GM23338 (cell line): ENCODE results near the gene SETX. TPM values are rescaled to one million over a fixed set of nuclear protein-coding genes. Genes with fewer than 3 reads are reported as not detected.

Experiments used
- ATAC-seq: fragments of 200-7000 bp; cut with Tn5 transposase; 3 replicates; pipeline ENCODE4 v1.9.1; 2020
- DNase-seq: peaks from one replicate; pipeline ENCODE4 v3.0.0-alpha.2; 2015; ENCODE audit warnings: low spot score
- H2AFZ ChIP-seq: fragments of 200-600 bp; sonication (generic); 2 replicates; pipeline ENCODE4 v1.8.0; 2016; ENCODE audit warnings: antibody characterized with exemption, mild to moderate bottlenecking, moderate library complexity
- H3F3A ChIP-seq: fragments of 200-600 bp; sonication (generic); replicated peaks from 2 replicates; pipeline ENCODE4 v1.8.0; 2017; ENCODE audit warnings: antibody characterized with exemption, mixed run types, low read depth
- H3K27ac ChIP-seq: fragments of 200-600 bp; sonication (generic); 2 replicates; pipeline ENCODE4 v1.6.1; 2016; ENCODE audit warnings: low read depth
- H3K27me3 ChIP-seq: fragments of 200-600 bp; sonication (generic); 2 replicates; pipeline ENCODE4 v1.8.0; 2016; ENCODE audit warnings: mild to moderate bottlenecking, mixed run types, moderate library complexity; ENCODE audit not compliant: insufficient read depth
- H3K36me3 ChIP-seq: fragments of 200-600 bp; sonication (generic); 2 replicates; pipeline ENCODE4 v1.8.0; 2016; ENCODE audit warnings: mild to moderate bottlenecking; ENCODE audit not compliant: insufficient read depth
- H3K4me1 ChIP-seq: fragments of 200-600 bp; sonication (generic); 2 replicates; pipeline ENCODE4 v1.8.0; 2016; ENCODE audit warnings: mild to moderate bottlenecking, moderate library complexity; ENCODE audit not compliant: insufficient read depth
- H3K4me2 ChIP-seq: fragments of 200-600 bp; sonication (generic); 2 replicates; pipeline ENCODE4 v1.7.1; 2017; ENCODE audit warnings: mixed run types
- H3K4me3 ChIP-seq: fragments of 200-600 bp; sonication (generic); 2 replicates; pipeline ENCODE4 v1.6.1; 2016; ENCODE audit warnings: mixed run types
- H3K79me2 ChIP-seq: fragments of 200-600 bp; sonication (generic); replicated peaks from 2 replicates; pipeline ENCODE4 v1.8.0; 2017; ENCODE audit warnings: mild to moderate bottlenecking; ENCODE audit not compliant: insufficient read depth
- H3K9me2 ChIP-seq: fragments of 200-600 bp; sonication (generic); 2 replicates; pipeline ENCODE4 v1.8.0; 2017; ENCODE audit not compliant: insufficient read depth
- H4K20me1 ChIP-seq: fragments of 200-600 bp; sonication (generic); replicated peaks from 2 replicates; pipeline ENCODE4 v1.8.0; 2017; ENCODE audit warnings: mild to moderate bottlenecking; ENCODE audit not compliant: insufficient read depth
- H3K27ac Mint-ChIP-seq: 2 replicates; pipeline ENCODE4 v1.8.0; 2020; ENCODE audit warnings: inconsistent platforms, mild to moderate bottlenecking, moderate library complexity, mixed read lengths
- H3K27me3 Mint-ChIP-seq: 3 replicates; pipeline ENCODE4 v1.8.0; 2022; ENCODE audit warnings: low read depth, mild to moderate bottlenecking, moderate library complexity, mixed read lengths, inconsistent platforms; ENCODE audit not compliant: insufficient read depth, poor library complexity
- H3K36me3 Mint-ChIP-seq: 3 replicates; pipeline ENCODE4 v1.8.0; 2021; ENCODE audit warnings: low read depth, mild to moderate bottlenecking, inconsistent platforms, moderate library complexity, mixed read lengths
- H3K4me1 Mint-ChIP-seq: 3 replicates; pipeline ENCODE4 v1.8.0; 2020; ENCODE audit warnings: mild to moderate bottlenecking, inconsistent platforms, mixed read lengths
- H3K4me3 Mint-ChIP-seq: 3 replicates; pipeline ENCODE4 v1.8.0; 2021; ENCODE audit warnings: moderate library complexity, mild to moderate bottlenecking, inconsistent platforms, mixed read lengths
- H3K9me3 Mint-ChIP-seq: 3 replicates; pipeline ENCODE4 v1.8.0; 2020; ENCODE audit warnings: moderate library complexity, mild to moderate bottlenecking, inconsistent platforms, mixed read lengths
- CREB1 ChIP-seq: fragments of 250-450 bp; sonication (Bioruptor Pico); IDR thresholded peaks from 2 replicates; pipeline ENCODE4 v1.5.0; 2020; ENCODE audit warnings: low read depth, mild to moderate bottlenecking, moderate library complexity
- ETS1 ChIP-seq: IDR thresholded peaks from 2 replicates; pipeline ENCODE4 v1.6.1; 2016; ENCODE audit warnings: antibody characterized with exemption
- EZH2 ChIP-seq: fragments of 200-600 bp; sonication (generic); IDR thresholded peaks from one replicate; pipeline ENCODE4 v1.8.0; 2017; ENCODE audit warnings: antibody characterized with exemption, mild to moderate bottlenecking, low read depth; ENCODE audit not compliant: unreplicated experiment
- EZH2phosphoT487 ChIP-seq: fragments of 200-600 bp; sonication (generic); IDR thresholded peaks from one replicate; pipeline ENCODE4 v1.8.1; 2018; ENCODE audit warnings: antibody characterized with exemption; ENCODE audit not compliant: unreplicated experiment
- JUNB ChIP-seq: IDR thresholded peaks from one replicate; pipeline ENCODE4 v1.6.1; 2016; ENCODE audit warnings: antibody characterized with exemption; ENCODE audit not compliant: unreplicated experiment
- NANOG ChIP-seq: IDR thresholded peaks from 2 replicates; pipeline ENCODE4 v1.6.1; 2016; ENCODE audit warnings: antibody characterized with exemption, borderline replicate concordance
- REST ChIP-seq: IDR thresholded peaks from one replicate; pipeline ENCODE4 v1.6.1; 2018; ENCODE audit warnings: antibody characterized with exemption; ENCODE audit not compliant: unreplicated experiment
- ZNF114 ChIP-seq: fragments of 250-450 bp; sonication (Bioruptor Pico); IDR thresholded peaks from 2 replicates; pipeline ENCODE4 v1.5.0; 2020; ENCODE audit warnings: mild to moderate bottlenecking, moderate library complexity
- ZNF331 ChIP-seq: fragments of 250-450 bp; sonication (Bioruptor Pico); IDR thresholded peaks from 2 replicates; pipeline ENCODE4 v1.5.0; 2020; ENCODE audit warnings: low read depth, mild to moderate bottlenecking, moderate library complexity
- polyA plus RNA-seq: library from polyadenylated mRNA; unstranded; fragments of >200 nt; fragmentation: Nextera tagmentation; extraction: Ambion mirVana; gene quantifications from 2 replicates; pipeline ENCODE4 v1.2.1, GENCODE V29; 2016
- total RNA-seq: library from RNA; depleted of rRNA; stranded (reverse); fragments of >200 nt; shearing (Covaris generic); gene quantifications from 2 replicates; pipeline ENCODE4 v1.2.3, GENCODE V29; 2014

The SETX gene
- total and polyA plus RNA-seq, 2 experiments from 2014 or later: 17.5 to 49.9 TPM

- no peak overlapping the region for H3K27ac Mint-ChIP-seq
- no peak overlapping the region for H3K4me2 ChIP-seq
- TF ChIP-seq EZH2phosphoT487 (no peak), EZH2 (no peak), ZNF114 (CRISPR knock-in tag) (no peak), ETS1 (no peak), NANOG (no peak), REST (no peak), CREB1 (CRISPR knock-in tag) (no peak)
- no peaks in the 10 kb centered on the region for H3K27me3 ChIP-seq
- peaks cover 2% of the 10 kb centered on the region for H3K27me3 Mint-ChIP-seq
- no peak overlapping the region for H2AFZ ChIP-seq
- H4K20me1 ChIP-seq: peaks cover 13% of the 10 kb centered on the region
- H3K4me1 Mint-ChIP-seq: peaks cover 9% of the 10 kb centered on the region; the same call in 2 of the 3 replicates
- no peak for ATAC-seq
- DNase-seq: no peak
- H3K79me2 ChIP-seq: peaks cover 24% of the 10 kb centered on the region
- no peaks in the 10 kb centered on the region for H3K4me1 ChIP-seq
- no peak overlapping the region for H3K4me3 ChIP-seq
- H3K9me2 ChIP-seq: no peaks in the 10 kb centered on the region
- no peaks in the 10 kb centered on the region for H3F3A ChIP-seq
- H3K27ac ChIP-seq: no peak overlapping the region
- peaks cover 40% of the 10 kb centered on the region for H3K36me3 ChIP-seq
- no peaks in the 10 kb centered on the region for H3K9me3 Mint-ChIP-seq
- H3K36me3 Mint-ChIP-seq: peaks cover 69% of the 10 kb centered on the region
- no peak overlapping the region for H3K4me3 Mint-ChIP-seq
Observed at GRCh38 chr9:132301521-132301920, 53.3 kb downstream of the SETX start.

GRCh38 chr9:132299221-132299620 lies 55.6 kb downstream of the SETX start:
- DNase-seq (no peak), ATAC-seq (no peak)
- Histone ChIP-seq H3F3A (no peaks in the 10 kb centered on the region), H3K4me1 (no peaks in the 10 kb centered on the region), H3K79me2 (peaks cover 4% of the 10 kb centered on the region), H2AFZ (no peak overlapping the region), H3K36me3 (peaks cover 36% of the 10 kb centered on the region), H4K20me1 (peaks cover 10% of the 10 kb centered on the region; the same call in 1 of the 2 replicates), H3K4me2 (no peak overlapping the region), H3K27ac (no peak overlapping the region), H3K4me3 (no peak overlapping the region), H3K27me3 (no peaks in the 10 kb centered on the region), H3K9me2 (no peaks in the 10 kb centered on the region)
- Mint-ChIP-seq H3K4me3 (no peak overlapping the region), H3K27me3 (no peaks in the 10 kb centered on the region), H3K9me3 (no peaks in the 10 kb centered on the region), H3K27ac (no peak overlapping the region), H3K36me3 (peaks cover 80% of the 10 kb centered on the region), H3K4me1 (peaks cover 12% of the 10 kb centered on the region; the same call in 2 of the 3 replicates)
- no peak for TF ChIP-seq EZH2phosphoT487
- no peak for TF ChIP-seq CREB1 (CRISPR knock-in tag)
- TF ChIP-seq ZNF331 (CRISPR knock-in tag): no peak
- TF ChIP-seq REST: no peak
- TF ChIP-seq ZNF114 (CRISPR knock-in tag): no peak
- TF ChIP-seq EZH2: no peak
- TF ChIP-seq JUNB: no peak
